NCI-H2107 treated with DMSO at 0.1 percent for 48 hours (cell line): ENCODE measurements around the gene UBE3C.

Experiments
- DNase-seq: peaks from one replicate; lab custom pipeline; 2025; ENCODE audit not compliant: unreplicated experiment; lab: John Stamatoyannopoulos, UW

The UBE3C gene

GRCh38 chr7:157318015-157318706, 179.4 kb downstream of the UBE3C start:
- DNase-seq: no peak
